Panc1 (cell line): ENCODE results near the gene F2R.

ENCODE experiments used
- CTCF ChIP-seq: fragments of 450-650 bp; IDR thresholded peaks from 2 replicates; pipeline ENCODE4 v1.5.1; 2017; ENCODE audit warnings: mild to moderate bottlenecking
- POLR2AphosphoS5 ChIP-seq: IDR thresholded peaks from 2 replicates; pipeline ENCODE4 v1.6.1; 2012; ENCODE audit warnings: mild to moderate bottlenecking, low read depth, low read length, moderate library complexity
- REST ChIP-seq, 2 experiments: IDR thresholded peaks; 2 replicates each; pipeline ENCODE4 v1.6.1; 2011 to 2012; ENCODE audit warnings: low read depth in 2 of 2, control low read depth in 1 of 2, low read length in 1 of 2, mild to moderate bottlenecking in 1 of 2, moderate library complexity in 1 of 2; ENCODE audit not compliant: insufficient read depth in 1 of 2
- TCF7L2 ChIP-seq: IDR thresholded peaks from 2 replicates; pipeline ENCODE4 v1.6.1; 2011; ENCODE audit warnings: mild to moderate bottlenecking, low read depth, low read length, inconsistent platforms

GRCh38 chr5:76694317-76694716 lies 21.6 kb upstream of the F2R start:
- TF ChIP-seq CTCF (no peak), POLR2AphosphoS5 (no peak), TCF7L2 (no peak), REST (IDR thresholded peaks at IDR 0.05; ENCODE audit: insufficient read depth in 1 of 2, low read depth in 2 of 2, low read length in 1 of 2) (no peak)
